ENCODE results near the gene SEMA3F.

The SEMA3F gene

DNA sequence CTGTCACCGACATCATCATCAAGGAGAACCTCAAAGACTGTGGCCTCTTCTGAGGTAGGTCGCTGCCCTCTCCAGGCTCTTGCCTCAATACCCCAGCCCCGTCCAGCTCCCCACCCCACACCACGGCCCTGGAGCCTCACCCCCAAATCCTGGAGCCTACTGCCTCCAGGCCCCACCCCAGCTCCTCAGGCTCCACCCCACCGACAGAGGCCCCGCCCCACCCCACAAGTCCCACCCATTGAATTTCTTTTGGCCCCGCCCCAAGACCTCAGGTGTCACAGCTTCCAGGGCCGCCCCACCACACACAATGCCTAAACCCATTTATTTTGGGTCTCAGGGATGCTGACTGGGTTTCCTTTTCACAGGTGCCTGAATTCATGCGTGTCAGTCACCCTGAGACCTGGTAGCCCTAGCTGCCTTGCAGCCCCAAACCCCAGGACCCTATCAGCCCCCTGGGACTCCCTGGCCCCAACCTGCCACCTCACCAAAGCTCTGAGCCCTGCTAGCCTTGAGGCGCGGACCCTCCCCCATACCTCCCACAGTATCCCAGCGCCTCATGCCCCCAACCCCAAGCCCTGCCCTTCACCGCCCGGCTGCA, 39.9 kb downstream of the SEMA3F start:
- TF ChIP-seq, protein P1, sequence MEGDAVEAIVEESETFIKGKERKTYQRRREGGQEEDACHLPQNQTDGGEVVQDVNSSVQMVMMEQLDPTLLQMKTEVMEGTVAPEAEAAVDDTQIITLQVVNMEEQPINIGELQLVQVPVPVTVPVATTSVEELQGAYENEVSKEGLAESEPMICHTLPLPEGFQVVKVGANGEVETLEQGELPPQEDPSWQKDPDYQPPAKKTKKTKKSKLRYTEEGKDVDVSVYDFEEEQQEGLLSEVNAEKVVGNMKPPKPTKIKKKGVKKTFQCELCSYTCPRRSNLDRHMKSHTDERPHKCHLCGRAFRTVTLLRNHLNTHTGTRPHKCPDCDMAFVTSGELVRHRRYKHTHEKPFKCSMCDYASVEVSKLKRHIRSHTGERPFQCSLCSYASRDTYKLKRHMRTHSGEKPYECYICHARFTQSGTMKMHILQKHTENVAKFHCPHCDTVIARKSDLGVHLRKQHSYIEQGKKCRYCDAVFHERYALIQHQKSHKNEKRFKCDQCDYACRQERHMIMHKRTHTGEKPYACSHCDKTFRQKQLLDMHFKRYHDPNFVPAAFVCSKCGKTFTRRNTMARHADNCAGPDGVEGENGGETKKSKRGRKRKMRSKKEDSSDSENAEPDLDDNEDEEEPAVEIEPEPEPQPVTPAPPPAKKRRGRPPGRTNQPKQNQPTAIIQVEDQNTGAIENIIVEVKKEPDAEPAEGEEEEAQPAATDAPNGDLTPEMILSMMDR (IDR thresholded peaks at IDR 0.05): no peak; the same call in 1 of the 2 replicates
- TF ChIP-seq ZFX (IDR thresholded peaks at IDR 0.05; ENCODE audit: borderline replicate concordance): no peak
- no peak overlapping the region for H3K27ac ChIP-seq

DNA sequence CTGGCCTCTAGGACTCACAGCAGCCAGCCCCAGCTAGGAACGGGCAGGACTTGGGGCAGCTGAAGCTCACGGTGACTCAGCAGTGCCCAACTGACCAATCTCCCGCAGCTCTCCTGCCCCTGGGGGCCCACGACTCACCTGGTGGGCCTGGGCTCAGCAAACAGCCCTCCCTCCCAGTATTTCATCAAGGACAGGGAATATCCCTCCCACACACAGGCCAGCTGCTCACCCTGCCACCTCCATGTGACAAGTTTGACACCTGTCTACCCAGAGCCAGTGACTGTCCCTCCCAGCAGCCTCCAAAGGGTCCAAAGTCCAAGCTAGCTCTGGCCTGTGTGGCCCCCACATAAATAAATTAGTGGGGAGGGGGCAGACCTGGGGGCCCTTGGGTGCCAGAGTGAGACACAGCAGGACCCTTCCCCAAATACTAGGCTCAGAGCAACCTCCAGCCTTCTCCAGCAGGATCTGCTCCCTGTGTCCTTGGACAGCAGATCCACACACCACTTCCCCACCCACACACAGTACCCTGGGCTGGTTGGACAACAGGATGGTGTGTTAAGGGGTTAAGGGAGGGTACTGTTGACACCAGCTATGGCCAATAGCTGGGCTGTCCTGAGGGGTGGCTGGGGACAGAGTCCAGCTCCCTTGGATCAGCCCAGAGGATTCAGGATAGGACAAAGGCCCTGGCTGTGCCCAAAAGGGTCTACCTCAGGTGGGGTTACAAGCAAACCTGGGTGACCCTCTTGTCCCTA, 40.6 kb downstream of the SEMA3F start:
- no peak overlapping the region for H3K27ac ChIP-seq
- TF ChIP-seq ZFX (IDR thresholded peaks at IDR 0.05; ENCODE audit: borderline replicate concordance): no peak
- TF ChIP-seq, protein P1 (IDR thresholded peaks at IDR 0.05): no peak

DNA sequence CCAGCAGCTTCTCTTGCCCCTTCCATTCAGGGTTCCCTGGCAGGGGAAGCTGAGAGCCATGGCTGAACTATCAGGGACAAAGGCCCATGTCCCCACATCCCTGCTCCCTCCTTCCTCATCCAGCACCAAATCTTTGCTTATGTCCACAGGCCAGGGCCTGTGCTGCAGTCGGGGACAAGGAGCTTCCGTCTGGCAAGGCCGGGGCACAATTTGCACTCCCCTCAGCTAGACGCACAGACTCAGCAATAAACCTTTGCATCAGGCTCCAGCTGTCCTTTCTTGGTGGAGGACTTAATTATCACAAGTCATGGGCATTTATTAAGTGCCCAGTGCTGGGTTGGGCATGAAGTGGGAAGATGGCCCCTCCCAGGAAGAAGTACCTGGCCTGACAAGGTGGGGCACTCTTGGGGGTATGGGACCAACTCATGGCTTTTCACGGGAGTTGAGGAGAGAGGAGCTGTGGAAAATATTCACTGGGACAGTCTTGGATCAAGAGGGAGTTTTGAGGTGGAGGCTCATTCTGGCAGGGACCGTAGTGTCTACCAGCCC, 41.2 kb downstream of the SEMA3F start:
- TF ChIP-seq, protein P1 (IDR thresholded peaks at IDR 0.05): no peak
- TF ChIP-seq ZFX (IDR thresholded peaks at IDR 0.05; ENCODE audit: borderline replicate concordance): no peak
- no peak overlapping the region for H3K27ac ChIP-seq

DNA sequence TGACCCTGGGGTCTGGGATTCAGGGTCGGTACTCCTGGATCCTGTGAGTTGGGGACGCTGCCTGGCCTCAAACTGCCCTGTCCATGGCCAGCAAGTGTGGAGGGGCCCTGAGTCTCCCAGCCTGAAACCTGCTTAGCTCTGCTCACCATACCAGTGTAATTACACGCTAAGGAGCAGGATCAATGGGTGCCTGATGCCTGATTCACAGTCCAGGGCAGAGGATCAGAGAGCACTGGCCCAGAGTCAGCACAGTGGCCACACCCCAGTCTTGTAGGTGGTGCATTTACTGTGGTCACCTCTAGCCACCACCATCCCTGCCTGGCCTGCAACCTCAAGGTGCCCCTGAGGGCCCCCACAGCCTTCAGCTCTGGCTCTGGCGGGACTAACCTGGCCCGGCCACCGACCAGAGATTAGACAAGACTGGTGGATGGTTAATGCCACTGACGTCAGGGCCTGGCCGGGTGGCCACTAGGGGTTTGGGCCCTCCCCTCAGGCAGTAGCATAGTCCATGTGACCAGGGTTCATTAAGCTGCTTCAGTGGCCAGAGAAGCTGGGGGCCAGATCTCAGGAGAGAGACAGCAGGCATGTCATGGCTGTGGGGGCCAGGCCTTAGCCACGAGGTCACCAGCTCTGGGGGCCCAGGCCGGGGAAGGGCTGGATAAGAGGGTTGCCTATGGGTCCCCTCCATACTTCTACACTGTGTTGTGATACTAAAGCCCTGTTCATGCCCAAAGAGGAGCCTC, 46.6 kb downstream of the SEMA3F start:
- no peak overlapping the region for H3K27ac ChIP-seq
- no peak for TF ChIP-seq ZFX (IDR thresholded peaks at IDR 0.05; ENCODE audit: borderline replicate concordance)
- TF ChIP-seq, protein P1 (IDR thresholded peaks at IDR 0.05): no peak

DNA sequence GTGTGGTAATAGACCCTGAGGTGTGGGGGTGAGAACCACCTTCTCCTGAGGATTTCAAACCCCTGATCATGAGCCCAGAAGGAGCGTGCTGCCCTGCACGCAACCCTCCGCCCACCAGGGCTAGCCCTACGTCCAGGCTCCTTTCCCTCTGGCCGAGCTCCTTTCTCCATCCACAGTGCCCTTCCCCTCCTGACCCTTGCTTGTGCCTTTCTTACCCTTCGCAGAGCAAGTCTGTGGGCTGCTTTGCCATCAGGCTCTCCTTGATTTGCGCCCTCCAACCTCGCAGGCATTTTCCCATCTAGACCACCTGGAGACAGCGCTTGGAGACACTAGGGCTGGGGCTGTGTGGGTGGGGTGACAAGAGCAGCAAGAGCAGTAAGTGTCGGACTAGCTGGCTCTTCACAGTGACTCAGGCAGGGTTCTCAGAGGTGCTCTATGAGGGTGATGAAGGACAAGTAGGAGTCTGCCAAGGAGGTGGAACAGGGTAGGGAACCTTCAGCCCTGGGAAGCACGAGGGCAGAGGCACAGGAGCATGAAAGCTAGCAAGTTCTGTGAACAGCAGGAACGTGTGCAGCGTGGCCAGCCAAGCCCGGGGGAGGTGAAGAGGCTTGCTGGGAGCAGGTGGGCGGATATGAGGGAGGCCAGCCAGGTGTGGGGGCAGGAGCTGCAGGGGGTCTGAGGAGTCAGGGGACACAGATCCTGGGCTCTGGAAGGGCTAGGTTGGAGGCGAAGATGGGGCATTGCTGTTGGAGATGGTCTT, 47.4 kb downstream of the SEMA3F start:
- no peak overlapping the region for H3K27ac ChIP-seq
- TF ChIP-seq, protein P1 (IDR thresholded peaks at IDR 0.05): no peak
- TF ChIP-seq ZFX (IDR thresholded peaks at IDR 0.05; ENCODE audit: borderline replicate concordance): no peak

DNA sequence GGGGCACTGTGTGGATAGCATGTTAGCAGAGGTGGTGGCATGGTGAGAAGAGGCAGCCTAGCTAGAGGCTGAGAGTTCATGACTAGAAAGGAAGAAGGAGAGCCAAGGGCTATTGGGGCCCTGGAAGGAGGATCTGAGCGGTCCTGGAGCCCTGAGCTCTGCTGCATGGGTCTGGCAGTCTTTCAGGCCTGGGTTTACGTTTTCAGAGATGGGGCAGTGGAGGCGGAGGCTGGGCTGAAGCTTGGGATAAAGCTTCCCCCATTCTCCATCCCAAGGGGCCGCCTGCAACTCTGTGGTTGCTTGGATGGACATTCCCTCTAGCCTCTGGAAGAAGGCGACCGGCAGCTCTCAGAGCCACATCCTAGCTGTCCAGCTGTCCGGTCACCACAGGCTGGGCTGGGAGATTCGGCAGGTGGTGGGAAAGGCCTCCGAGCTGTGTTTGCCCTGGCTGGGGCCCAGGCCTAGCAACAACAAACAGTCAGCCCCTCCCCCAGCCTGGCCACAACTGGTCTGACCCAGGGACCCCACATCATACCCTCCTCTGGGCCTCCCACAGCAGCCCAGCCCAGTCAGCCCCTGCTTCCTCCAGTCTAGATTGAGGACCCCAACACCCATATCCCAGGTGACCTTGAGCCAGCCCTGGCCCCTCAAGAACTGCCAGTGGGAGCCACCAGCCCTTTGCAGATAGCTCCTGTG, 48.1 kb downstream of the SEMA3F start:
- H3K27ac ChIP-seq: no peak overlapping the region
- TF ChIP-seq, protein P1 (IDR thresholded peaks at IDR 0.05): no peak
- no peak for TF ChIP-seq ZFX (IDR thresholded peaks at IDR 0.05; ENCODE audit: borderline replicate concordance)
